Measurements from ENCODE around the gene SAP25. TPM values are rescaled to one million over a fixed set of nuclear protein-coding genes. Genes with fewer than 3 reads are reported as not detected.

Gene SAP25
- 0.18 to 0.85 TPM (median 0.21 TPM) in 4 of 5 replicates, not detected in the other for total RNA-seq (2022; extraction: Qiagen RNA extraction)

DNA sequence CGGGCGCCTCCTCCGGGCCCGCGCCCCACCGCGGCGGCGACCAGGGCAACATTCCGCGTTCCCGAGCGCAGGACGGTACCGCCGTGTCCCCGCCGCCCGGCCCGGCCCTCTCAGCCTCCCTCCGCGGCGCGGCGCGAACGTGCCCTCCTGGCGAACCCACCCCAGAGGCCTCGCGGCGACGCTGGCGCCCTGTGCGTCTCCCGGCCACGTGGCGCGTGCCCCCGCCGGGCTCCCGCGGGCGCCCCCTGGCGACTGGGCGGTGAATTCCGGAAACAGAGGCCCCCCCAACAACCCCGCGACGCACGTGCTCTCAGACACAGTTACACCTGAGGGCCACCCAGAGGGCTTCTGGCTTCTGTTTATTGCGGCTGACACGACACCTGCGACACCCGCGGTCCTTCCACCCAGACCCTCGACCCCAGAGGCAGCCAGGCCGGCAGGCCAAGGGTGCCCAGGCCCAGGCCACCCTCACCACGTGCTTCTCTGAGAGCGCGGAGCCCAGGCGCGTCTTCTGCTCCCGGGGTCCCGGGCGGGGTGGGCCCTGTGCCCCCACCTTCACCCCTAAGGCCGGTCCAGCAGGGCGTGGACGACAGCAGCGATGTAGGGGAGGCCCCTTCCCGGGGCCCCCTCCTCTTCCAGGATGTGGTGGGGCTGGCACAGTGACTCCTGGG, at the start of gene SAP25:
TSS of gene SAP25 (minus strand) at position 210 of the 671 bp plus-strand sequence. CDS start at position 52, 158 bp downstream.

GRCh38 chr7:100611983-100612729, 38.5 kb upstream of the SAP25 start, which contains the start of gene MOSPD3:
TSS of gene MOSPD3 (plus strand) at chr7:100612540. CDS start at chr7:100612792, 252 bp downstream.

GRCh38 chr7:100586266-100587025, 12.7 kb upstream of the SAP25 start, which contains the start of gene FBXO24:
TSS of gene FBXO24 (plus strand) at chr7:100586328. CDS start at chr7:100586626, 298 bp downstream.

GRCh38 chr7:100585511-100586265, 12.0 kb upstream of the SAP25 start, which contains the start of gene LRCH4:
TSS of gene LRCH4 (minus strand) at chr7:100586129. CDS start at chr7:100586100, 29 bp downstream.

DNA sequence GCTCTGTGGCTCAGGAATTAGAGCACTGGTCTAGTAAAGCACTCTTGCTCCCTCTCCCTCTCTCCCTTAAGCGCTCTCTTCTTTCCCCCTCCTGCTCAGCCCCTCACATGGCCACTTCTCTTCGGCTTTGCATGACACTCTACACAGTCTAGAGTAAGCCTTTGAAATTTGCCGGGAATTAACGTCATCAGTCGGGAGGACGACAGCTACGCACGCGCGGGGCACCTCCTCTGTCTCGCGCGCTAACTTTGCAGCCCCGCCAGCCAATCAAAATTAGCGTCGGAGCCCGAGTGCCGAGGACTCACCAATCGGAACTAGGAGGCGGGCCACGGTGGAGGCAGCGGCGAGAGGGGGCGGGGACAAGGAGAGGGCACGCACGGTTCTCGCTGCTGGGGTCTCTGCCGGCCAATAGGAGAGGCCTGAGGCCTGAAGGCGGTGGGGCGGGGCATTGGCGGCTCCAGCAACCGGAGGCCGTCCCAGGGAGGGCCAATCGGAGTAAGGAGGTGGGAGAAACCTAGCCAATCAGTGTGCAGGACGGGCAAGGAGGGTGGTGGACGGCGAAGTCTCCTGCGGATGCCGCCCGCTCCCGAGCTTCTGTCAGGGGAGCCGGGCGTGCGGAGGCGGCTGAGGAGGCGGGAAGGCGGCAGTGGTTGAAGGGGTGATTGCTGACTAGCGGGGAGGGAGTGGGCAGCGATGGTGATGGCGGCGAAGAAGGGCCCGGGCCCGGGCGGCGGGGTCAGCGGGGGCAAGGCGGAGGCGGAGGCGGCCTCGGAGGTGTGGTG, 34.9 kb downstream of the SAP25 start, which contains the start of gene AGFG2:
TSS of gene AGFG2 (plus strand) at position 550 of the 782 bp plus-strand sequence. CDS start at position 694, 144 bp downstream.

Other genes with a start within 250 kb of the SAP25 start
- gene PILRB, start 215.8 kb downstream of the SAP25 start, total RNA-seq (2022; extraction: Qiagen RNA extraction): 21.9 to 28.9 TPM (median 27.4 TPM) in 5 replicates
- gene PILRA, start 200.4 kb downstream of the SAP25 start, total RNA-seq (2022; extraction: Qiagen RNA extraction): 3.3 to 5.4 TPM (median 5.2 TPM) in 5 replicates
- 1.2 to 1.9 TPM (median 1.4 TPM) in 5 replicates for gene ZCWPW1, start 145.2 kb downstream of the SAP25 start, total RNA-seq (2022; extraction: Qiagen RNA extraction)
- 41.5 to 47.6 TPM (median 43.3 TPM) in 5 replicates for gene MEPCE, start 144.1 kb downstream of the SAP25 start, total RNA-seq (2022; extraction: Qiagen RNA extraction)
- 27.1 to 53.8 TPM (median 49.4 TPM) in 5 replicates for gene PPP1R35, start 137.4 kb downstream of the SAP25 start, total RNA-seq (2022; extraction: Qiagen RNA extraction)
- 0.53 to 1.3 TPM (median 0.88 TPM) in 5 replicates for gene SPACDR, start 109.6 kb downstream of the SAP25 start, total RNA-seq (2022; extraction: Qiagen RNA extraction)
- gene TSC22D4, start 94.7 kb downstream of the SAP25 start, total RNA-seq (2022; extraction: Qiagen RNA extraction): 48.4 to 67.7 TPM (median 57.8 TPM) in 5 replicates
- gene NYAP1, start 90.0 kb downstream of the SAP25 start, total RNA-seq (2022; extraction: Qiagen RNA extraction): 3.0 to 7.0 TPM (median 5.1 TPM) in 5 replicates
- gene AGFG2, start 34.7 kb downstream of the SAP25 start, total RNA-seq (2022; extraction: Qiagen RNA extraction): 35.5 to 50.9 TPM (median 42.3 TPM) in 5 replicates
- gene LRCH4, start 12.2 kb upstream of the SAP25 start, total RNA-seq (2022; extraction: Qiagen RNA extraction): 14.3 to 17.9 TPM (median 15.6 TPM) in 5 replicates
- gene FBXO24, start 12.4 kb upstream of the SAP25 start, total RNA-seq (2022; extraction: Qiagen RNA extraction): 0.07 to 0.35 TPM (median 0.28 TPM) in 5 replicates
- 6.7 to 10.9 TPM (median 8.5 TPM) in 5 replicates for gene PCOLCE, start 28.5 kb upstream of the SAP25 start, total RNA-seq (2022; extraction: Qiagen RNA extraction)
- 17.0 to 22.3 TPM (median 19.6 TPM) in 5 replicates for gene MOSPD3, start 38.6 kb upstream of the SAP25 start, total RNA-seq (2022; extraction: Qiagen RNA extraction)
- gene TFR2, start 67.7 kb upstream of the SAP25 start, total RNA-seq (2022; extraction: Qiagen RNA extraction): 2.0 to 2.4 TPM (median 2.1 TPM) in 5 replicates
- not detected in 5 replicates for gene ACTL6B, start 82.5 kb upstream of the SAP25 start, total RNA-seq (2022; extraction: Qiagen RNA extraction)
- gene GNB2, start 99.8 kb upstream of the SAP25 start, total RNA-seq (2022; extraction: Qiagen RNA extraction): 194 to 257 TPM (median 243 TPM) in 5 replicates
- gene GIGYF1, start 120.3 kb upstream of the SAP25 start, total RNA-seq (2022; extraction: Qiagen RNA extraction): 14.9 to 18.4 TPM (median 16.5 TPM) in 5 replicates
- gene POP7, start 132.2 kb upstream of the SAP25 start, total RNA-seq (2022; extraction: Qiagen RNA extraction): 65.5 to 91.5 TPM (median 89.7 TPM) in 5 replicates
- gene EPO, start 146.6 kb upstream of the SAP25 start, total RNA-seq (2022; extraction: Qiagen RNA extraction): not detected in 5 replicates
- not detected in 5 replicates for gene ZAN, start 159.7 kb upstream of the SAP25 start, total RNA-seq (2022; extraction: Qiagen RNA extraction)